Renal cortex interstitium (tissue), 11 donors: ENCODE measurements around the gene PDE10A. TPM values are rescaled to one million over a fixed set of nuclear protein-coding genes. Genes with fewer than 3 reads are reported as not detected.
A peak's percentile ranks its signal among the peaks of the same experiment; 100 is the strongest.
"Not testable (repeated sequence)": the region's sequence is repeated elsewhere in the genome, so short reads cannot be mapped to it uniquely, and the experiment has no call there.

Source experiments
- DNase-seq, 11 donors: peaks; one replicate each; pipeline ENCODE4 v3.0.0-alpha.2; 2013; ENCODE audit warnings: low read depth in 9 of 11, low spot score in 4 of 11; ENCODE audit errors: extremely low read depth in 1 of 11
- polyA plus RNA-seq, 3 donors: library from polyadenylated mRNA; unstranded; fragments of 120-200 nt; gene quantifications; one replicate each; pipeline ENCODE4 v1.2.1, GENCODE V29; 2013; ENCODE audit not compliant: insufficient read length in 3 of 3

PDE10A gene
- polyA plus RNA-seq, 3 donors, result 20.3 to 46.6 (median 27.7) TPM

- DNase-seq, result no peak
These were observed 143.7 kb downstream of the PDE10A start for GRCh38 chr6:165519316-165519715.

- no peak for DNase-seq
These were observed 146.9 kb downstream of the PDE10A start for GRCh38 chr6:165515963-165516624.

GRCh38 chr6:165514621-165515020 lies 148.4 kb downstream of the PDE10A start:
- no peak for DNase-seq

GRCh38 chr6:165511807-165512206 lies 151.2 kb downstream of the PDE10A start:
- no peak for DNase-seq

GRCh38 chr6:165508321-165508869 lies 154.6 kb downstream of the PDE10A start:
- DNase-seq, result no peak

GRCh38 chr6:165506657-165507056 lies 156.4 kb downstream of the PDE10A start:
- DNase-seq, result no peak

- not testable (repeated sequence) for DNase-seq
These were observed 162.7 kb downstream of the PDE10A start for GRCh38 chr6:165500214-165500907.

- DNase-seq, result no peak
These were observed 165.6 kb downstream of the PDE10A start for GRCh38 chr6:165497472-165497871.

- DNase-seq, result no peak
These were observed 174.3 kb downstream of the PDE10A start for GRCh38 chr6:165488624-165489295.

- DNase-seq, result peak in 1 of 11 donors; percentile 1
These were observed 175.1 kb downstream of the PDE10A start for GRCh38 chr6:165487950-165488349.

- no peak for DNase-seq
These were observed 175.7 kb downstream of the PDE10A start for GRCh38 chr6:165487347-165487746.

- DNase-seq, result no peak
These were observed 176.6 kb downstream of the PDE10A start for GRCh38 chr6:165486183-165487137.

GRCh38 chr6:165484178-165484889 lies 178.7 kb downstream of the PDE10A start:
- no peak for DNase-seq

- DNase-seq, result no peak
These were observed 181.1 kb downstream of the PDE10A start for GRCh38 chr6:165481921-165482320.

GRCh38 chr6:165480916-165481315 lies 182.1 kb downstream of the PDE10A start:
- no peak for DNase-seq

- DNase-seq, result no peak
These were observed 184.5 kb downstream of the PDE10A start for GRCh38 chr6:165478581-165478980.

GRCh38 chr6:165469483-165469882 lies 193.6 kb downstream of the PDE10A start:
- no peak for DNase-seq
